GM12878 (cell line): Measurements from ENCODE around the gene RSPH9. TPM values are rescaled to one million over a fixed set of nuclear protein-coding genes. Genes with fewer than 3 reads are reported as not detected.
A peak's percentile ranks its signal among the peaks of the same experiment; 100 is the strongest.

Experiments
- CBX5 ChIP-seq: sonication (generic); IDR thresholded peaks from 2 replicates; pipeline ENCODE4 v1.6.1; 2016; ENCODE audit warnings: low read depth, moderate library complexity, mild to moderate bottlenecking, inconsistent platforms
- CHD1 ChIP-seq: IDR thresholded peaks from 2 replicates; pipeline ENCODE4 v1.6.1; 2012; ENCODE audit warnings: low read depth, low read length, improper control_type of control experiment
- EP300 ChIP-seq, 2 experiments: fragments of 150-350 bp in 1 of 2; IDR thresholded peaks; 2 replicates each; pipeline ENCODE4 v1.6.1; 2011 to 2012; ENCODE audit warnings: low read depth in 2 of 2, low read length in 2 of 2, borderline replicate concordance in 1 of 2, improper control_type of control experiment in 1 of 2, inconsistent platforms in 1 of 2; ENCODE audit not compliant: control insufficient read depth in 1 of 2
- GATAD2B ChIP-seq: fragments of 450-650 bp; conservative IDR thresholded peaks from 2 replicates; pipeline ENCODE4 v1.6.1; 2017; ENCODE audit warnings: low read depth, mild to moderate bottlenecking, moderate library complexity
- HDGF ChIP-seq: fragments of 450-650 bp; IDR thresholded peaks from 2 replicates; pipeline ENCODE4 v1.6.1; 2016; ENCODE audit warnings: antibody characterized with exemption
- NFYA ChIP-seq: IDR thresholded peaks from 2 replicates; pipeline ENCODE4 v1.6.1; 2011; ENCODE audit warnings: low read depth, mild to moderate bottlenecking, low read length, improper control_type of control experiment, borderline replicate concordance
- POLR2A ChIP-seq: IDR thresholded peaks from 2 replicates; pipeline ENCODE4 v1.6.1; 2011; ENCODE audit warnings: low read depth, mild to moderate bottlenecking, low read length
- ZNF217 ChIP-seq: fragments of 450-650 bp; IDR thresholded peaks from 2 replicates; pipeline ENCODE4 v1.6.1; 2017; ENCODE audit warnings: antibody characterized with exemption, mild to moderate bottlenecking
- ZSCAN29 ChIP-seq: fragments of 450-650 bp; IDR thresholded peaks from 2 replicates; pipeline ENCODE4 v1.6.1; 2017; ENCODE audit warnings: mild to moderate bottlenecking, moderate library complexity
- polyA plus RNA-seq, 11 experiments: library from polyadenylated mRNA; depleted of rRNA in 4 of 11; unstranded in 6 of 11; stranded (reverse) in 5 of 11; fragments of >200 nt; fragmentation: Nextera tagmentation in 4 of 11; fragmentation: Illumina TruSeq in 1 of 11; extraction: Ambion mirVana in 4 of 11; extraction: Trizol in 1 of 11; gene quantifications; 1 replicate in 1 of 11; 2 replicates in 10 of 11; pipeline versions ENCODE4 v1.2.1 to v1.2.3, GENCODE V29; 2011 to 2016; ENCODE audit warnings: inconsistent platforms in 2 of 11, missing spikeins in 2 of 11, low read depth in 1 of 11
- total RNA-seq, 4 experiments: library from RNA; depleted of rRNA in 3 of 4; stranded (reverse); fragments of >200 nt in 3 of 4; fragmentation: Illumina TruSeq in 1 of 4; extraction: Trizol in 1 of 4; gene quantifications; 2 replicates each; pipeline versions ENCODE4 v1.2.1 to v1.2.3, GENCODE V29; 2013 to 2021
- TF ChIP-seq, protein P1 (sequence below): fragments of 450-650 bp; conservative IDR thresholded peaks from 2 replicates; pipeline ENCODE4 v1.6.1; 2017; ENCODE audit warnings: mild to moderate bottlenecking, moderate library complexity
- TF ChIP-seq, protein P2 (sequence below): IDR thresholded peaks from 2 replicates; pipeline ENCODE4 v1.6.1; 2012; ENCODE audit warnings: low read length, inconsistent platforms
- TF ChIP-seq, protein P3 (sequence below): fragments of 450-650 bp; IDR thresholded peaks from 2 replicates; pipeline ENCODE4 v1.6.1; 2017; ENCODE audit warnings: mild to moderate bottlenecking, moderate library complexity
- TF ChIP-seq, protein P4 (sequence below): IDR thresholded peaks from 2 replicates; pipeline ENCODE4 v1.6.1; 2012; ENCODE audit warnings: low read depth, low read length, improper control_type of control experiment
- TF ChIP-seq, protein P5 (sequence below): fragments of 450-650 bp; IDR thresholded peaks from 2 replicates; pipeline ENCODE4 v1.6.1; 2017; ENCODE audit warnings: low read depth, mild to moderate bottlenecking, moderate library complexity
- TF ChIP-seq, protein P6 (sequence below): fragments of 450-650 bp; IDR thresholded peaks from 2 replicates; pipeline ENCODE4 v1.6.1; 2017; ENCODE audit warnings: mild to moderate bottlenecking, low read depth, inconsistent platforms; ENCODE audit not compliant: poor library complexity, severe bottlenecking

Gene RSPH9
- total and polyA plus RNA-seq, 10 of the 15 experiments (the other 5 are each of a cell fraction or from before 2014, with no cell fraction given): 0.26 to 0.63 (median 0.36) TPM; not detected in 6

DNA sequence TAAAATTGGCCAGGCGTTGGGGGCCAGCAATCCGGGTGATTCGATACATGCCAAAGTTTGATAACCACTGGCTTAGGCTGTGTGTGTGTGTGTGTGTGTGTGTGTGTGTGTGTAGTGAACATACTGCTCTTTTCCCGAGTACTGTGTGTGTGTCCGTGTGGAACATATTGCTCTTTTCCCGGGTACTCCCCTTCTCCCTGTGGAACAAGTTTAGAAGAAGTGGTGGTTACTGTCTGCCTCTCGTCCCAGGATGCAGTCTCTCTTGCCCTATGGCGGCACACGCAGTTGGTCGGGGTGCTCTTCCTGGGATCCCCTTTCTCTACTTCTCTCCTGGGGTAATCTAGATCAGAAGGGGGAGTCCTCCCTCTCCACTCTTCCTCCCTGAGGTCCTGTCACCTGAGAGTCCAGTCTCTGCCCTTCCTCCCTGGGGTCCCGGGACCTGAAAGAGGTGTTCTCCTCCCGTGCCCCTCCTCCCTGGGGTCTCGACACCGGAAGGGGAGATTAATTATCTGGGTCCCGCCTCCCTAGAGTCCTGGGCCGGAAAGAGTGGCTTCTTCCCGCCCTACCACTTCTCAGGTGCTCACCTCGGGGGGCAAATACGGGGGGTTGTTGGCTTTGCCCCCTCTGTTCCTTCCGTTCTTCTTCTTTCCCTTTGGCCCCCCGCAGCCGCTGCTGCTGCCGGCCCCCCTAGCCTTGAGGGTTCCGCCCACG, 16.3 kb upstream of the RSPH9 start (continued):
- TF ChIP-seq, protein P1, sequence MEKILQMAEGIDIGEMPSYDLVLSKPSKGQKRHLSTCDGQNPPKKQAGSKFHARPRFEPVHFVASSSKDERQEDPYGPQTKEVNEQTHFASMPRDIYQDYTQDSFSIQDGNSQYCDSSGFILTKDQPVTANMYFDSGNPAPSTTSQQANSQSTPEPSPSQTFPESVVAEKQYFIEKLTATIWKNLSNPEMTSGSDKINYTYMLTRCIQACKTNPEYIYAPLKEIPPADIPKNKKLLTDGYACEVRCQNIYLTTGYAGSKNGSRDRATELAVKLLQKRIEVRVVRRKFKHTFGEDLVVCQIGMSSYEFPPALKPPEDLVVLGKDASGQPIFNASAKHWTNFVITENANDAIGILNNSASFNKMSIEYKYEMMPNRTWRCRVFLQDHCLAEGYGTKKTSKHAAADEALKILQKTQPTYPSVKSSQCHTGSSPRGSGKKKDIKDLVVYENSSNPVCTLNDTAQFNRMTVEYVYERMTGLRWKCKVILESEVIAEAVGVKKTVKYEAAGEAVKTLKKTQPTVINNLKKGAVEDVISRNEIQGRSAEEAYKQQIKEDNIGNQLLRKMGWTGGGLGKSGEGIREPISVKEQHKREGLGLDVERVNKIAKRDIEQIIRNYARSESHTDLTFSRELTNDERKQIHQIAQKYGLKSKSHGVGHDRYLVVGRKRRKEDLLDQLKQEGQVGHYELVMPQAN: peak; percentile 83
- TF ChIP-seq, protein P2, sequence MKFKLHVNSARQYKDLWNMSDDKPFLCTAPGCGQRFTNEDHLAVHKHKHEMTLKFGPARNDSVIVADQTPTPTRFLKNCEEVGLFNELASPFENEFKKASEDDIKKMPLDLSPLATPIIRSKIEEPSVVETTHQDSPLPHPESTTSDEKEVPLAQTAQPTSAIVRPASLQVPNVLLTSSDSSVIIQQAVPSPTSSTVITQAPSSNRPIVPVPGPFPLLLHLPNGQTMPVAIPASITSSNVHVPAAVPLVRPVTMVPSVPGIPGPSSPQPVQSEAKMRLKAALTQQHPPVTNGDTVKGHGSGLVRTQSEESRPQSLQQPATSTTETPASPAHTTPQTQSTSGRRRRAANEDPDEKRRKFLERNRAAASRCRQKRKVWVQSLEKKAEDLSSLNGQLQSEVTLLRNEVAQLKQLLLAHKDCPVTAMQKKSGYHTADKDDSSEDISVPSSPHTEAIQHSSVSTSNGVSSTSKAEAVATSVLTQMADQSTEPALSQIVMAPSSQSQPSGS: no peak
- TF ChIP-seq ZNF217 (no peak), CBX5 (no peak), POLR2A (no peak), CHD1 (0 out of 2 replicates have a peak, but pooled peaks have one; percentile 73), GATAD2B (peak; percentile 60), ZSCAN29 (no peak), EP300 (IDR thresholded peaks at IDR 0.05; ENCODE audit: borderline replicate concordance in 1 of 2, control insufficient read depth in 1 of 2, low read depth in 2 of 2, low read length in 2 of 2) (0 out of 4 replicates have a peak, but pooled peaks of 1 of the 2 experiments have one; percentile 18), NFYA (no peak), HDGF (peak; percentile 82)
- TF ChIP-seq, protein P3, sequence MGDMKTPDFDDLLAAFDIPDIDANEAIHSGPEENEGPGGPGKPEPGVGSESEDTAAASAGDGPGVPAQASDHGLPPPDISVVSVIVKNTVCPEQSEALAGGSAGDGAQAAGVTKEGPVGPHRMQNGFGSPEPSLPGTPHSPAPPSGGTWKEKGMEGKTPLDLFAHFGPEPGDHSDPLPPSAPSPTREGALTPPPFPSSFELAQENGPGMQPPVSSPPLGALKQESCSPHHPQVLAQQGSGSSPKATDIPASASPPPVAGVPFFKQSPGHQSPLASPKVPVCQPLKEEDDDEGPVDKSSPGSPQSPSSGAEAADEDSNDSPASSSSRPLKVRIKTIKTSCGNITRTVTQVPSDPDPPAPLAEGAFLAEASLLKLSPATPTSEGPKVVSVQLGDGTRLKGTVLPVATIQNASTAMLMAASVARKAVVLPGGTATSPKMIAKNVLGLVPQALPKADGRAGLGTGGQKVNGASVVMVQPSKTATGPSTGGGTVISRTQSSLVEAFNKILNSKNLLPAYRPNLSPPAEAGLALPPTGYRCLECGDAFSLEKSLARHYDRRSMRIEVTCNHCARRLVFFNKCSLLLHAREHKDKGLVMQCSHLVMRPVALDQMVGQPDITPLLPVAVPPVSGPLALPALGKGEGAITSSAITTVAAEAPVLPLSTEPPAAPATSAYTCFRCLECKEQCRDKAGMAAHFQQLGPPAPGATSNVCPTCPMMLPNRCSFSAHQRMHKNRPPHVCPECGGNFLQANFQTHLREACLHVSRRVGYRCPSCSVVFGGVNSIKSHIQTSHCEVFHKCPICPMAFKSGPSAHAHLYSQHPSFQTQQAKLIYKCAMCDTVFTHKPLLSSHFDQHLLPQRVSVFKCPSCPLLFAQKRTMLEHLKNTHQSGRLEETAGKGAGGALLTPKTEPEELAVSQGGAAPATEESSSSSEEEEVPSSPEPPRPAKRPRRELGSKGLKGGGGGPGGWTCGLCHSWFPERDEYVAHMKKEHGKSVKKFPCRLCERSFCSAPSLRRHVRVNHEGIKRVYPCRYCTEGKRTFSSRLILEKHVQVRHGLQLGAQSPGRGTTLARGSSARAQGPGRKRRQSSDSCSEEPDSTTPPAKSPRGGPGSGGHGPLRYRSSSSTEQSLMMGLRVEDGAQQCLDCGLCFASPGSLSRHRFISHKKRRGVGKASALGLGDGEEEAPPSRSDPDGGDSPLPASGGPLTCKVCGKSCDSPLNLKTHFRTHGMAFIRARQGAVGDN: no peak
- TF ChIP-seq, protein P4, sequence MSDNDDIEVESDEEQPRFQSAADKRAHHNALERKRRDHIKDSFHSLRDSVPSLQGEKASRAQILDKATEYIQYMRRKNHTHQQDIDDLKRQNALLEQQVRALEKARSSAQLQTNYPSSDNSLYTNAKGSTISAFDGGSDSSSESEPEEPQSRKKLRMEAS: peak; percentile 36; the same call in 1 of the 2 replicates
- TF ChIP-seq, protein P5, sequence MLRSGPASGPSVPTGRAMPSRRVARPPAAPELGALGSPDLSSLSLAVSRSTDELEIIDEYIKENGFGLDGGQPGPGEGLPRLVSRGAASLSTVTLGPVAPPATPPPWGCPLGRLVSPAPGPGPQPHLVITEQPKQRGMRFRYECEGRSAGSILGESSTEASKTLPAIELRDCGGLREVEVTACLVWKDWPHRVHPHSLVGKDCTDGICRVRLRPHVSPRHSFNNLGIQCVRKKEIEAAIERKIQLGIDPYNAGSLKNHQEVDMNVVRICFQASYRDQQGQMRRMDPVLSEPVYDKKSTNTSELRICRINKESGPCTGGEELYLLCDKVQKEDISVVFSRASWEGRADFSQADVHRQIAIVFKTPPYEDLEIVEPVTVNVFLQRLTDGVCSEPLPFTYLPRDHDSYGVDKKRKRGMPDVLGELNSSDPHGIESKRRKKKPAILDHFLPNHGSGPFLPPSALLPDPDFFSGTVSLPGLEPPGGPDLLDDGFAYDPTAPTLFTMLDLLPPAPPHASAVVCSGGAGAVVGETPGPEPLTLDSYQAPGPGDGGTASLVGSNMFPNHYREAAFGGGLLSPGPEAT: peak; percentile 35; the same call in 1 of the 2 replicates
- TF ChIP-seq, protein P6, sequence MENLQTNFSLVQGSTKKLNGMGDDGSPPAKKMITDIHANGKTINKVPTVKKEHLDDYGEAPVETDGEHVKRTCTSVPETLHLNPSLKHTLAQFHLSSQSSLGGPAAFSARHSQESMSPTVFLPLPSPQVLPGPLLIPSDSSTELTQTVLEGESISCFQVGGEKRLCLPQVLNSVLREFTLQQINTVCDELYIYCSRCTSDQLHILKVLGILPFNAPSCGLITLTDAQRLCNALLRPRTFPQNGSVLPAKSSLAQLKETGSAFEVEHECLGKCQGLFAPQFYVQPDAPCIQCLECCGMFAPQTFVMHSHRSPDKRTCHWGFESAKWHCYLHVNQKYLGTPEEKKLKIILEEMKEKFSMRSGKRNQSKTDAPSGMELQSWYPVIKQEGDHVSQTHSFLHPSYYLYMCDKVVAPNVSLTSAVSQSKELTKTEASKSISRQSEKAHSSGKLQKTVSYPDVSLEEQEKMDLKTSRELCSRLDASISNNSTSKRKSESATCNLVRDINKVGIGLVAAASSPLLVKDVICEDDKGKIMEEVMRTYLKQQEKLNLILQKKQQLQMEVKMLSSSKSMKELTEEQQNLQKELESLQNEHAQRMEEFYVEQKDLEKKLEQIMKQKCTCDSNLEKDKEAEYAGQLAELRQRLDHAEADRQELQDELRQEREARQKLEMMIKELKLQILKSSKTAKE: no peak
